GM21529 (cell line): ENCODE results near the gene WNK1.
"Not testable (repeated sequence)": the region's sequence is repeated elsewhere in the genome, so short reads cannot be mapped to it uniquely, and the experiment has no call there.

Source experiments
- ATAC-seq: cut with Tn5 transposase; IDR thresholded peaks from one replicate; pipeline ENCODE4 v1.9.1; 2021; ENCODE audit not compliant: unreplicated experiment

Gene WNK1

GRCh38 chr12:777550-778047, 25.2 kb downstream of the WNK1 start:
- no peak for ATAC-seq

GRCh38 chr12:778615-779014, 26.2 kb downstream of the WNK1 start:
- ATAC-seq, result no peak

GRCh38 chr12:779745-780734, 27.7 kb downstream of the WNK1 start:
- ATAC-seq, result no peak

- ATAC-seq, result no peak
Observed at GRCh38 chr12:780750-781379, 28.5 kb downstream of the WNK1 start.

GRCh38 chr12:785706-786105, 33.3 kb downstream of the WNK1 start:
- no peak for ATAC-seq

- no peak for ATAC-seq
Observed at GRCh38 chr12:788288-788687, 35.9 kb downstream of the WNK1 start.

- not testable (repeated sequence) for ATAC-seq
Observed at GRCh38 chr12:788762-789161, 36.4 kb downstream of the WNK1 start.

GRCh38 chr12:789852-790563, 37.6 kb downstream of the WNK1 start:
- ATAC-seq, result no peak

- no peak for ATAC-seq
Observed at GRCh38 chr12:790608-791007, 38.2 kb downstream of the WNK1 start.

- no peak for ATAC-seq
Observed at GRCh38 chr12:793037-793436, 40.7 kb downstream of the WNK1 start.

GRCh38 chr12:793711-794110, 41.3 kb downstream of the WNK1 start:
- no peak for ATAC-seq

- no peak for ATAC-seq
Observed at GRCh38 chr12:795305-795704, 42.9 kb downstream of the WNK1 start.

- no peak for ATAC-seq
Observed at GRCh38 chr12:800401-800800, 48.0 kb downstream of the WNK1 start.

GRCh38 chr12:802242-803120, 50.1 kb downstream of the WNK1 start:
- ATAC-seq, result no peak

GRCh38 chr12:805022-805632, 52.7 kb downstream of the WNK1 start:
- ATAC-seq, result no peak

GRCh38 chr12:806200-806791, 53.9 kb downstream of the WNK1 start:
- no peak for ATAC-seq

- ATAC-seq, result no peak
Observed at GRCh38 chr12:807041-807735, 54.8 kb downstream of the WNK1 start.

GRCh38 chr12:810116-810515, 57.7 kb downstream of the WNK1 start:
- ATAC-seq, result no peak
